NB4 (cell line): ENCODE measurements around the gene SPEM3.

ENCODE experiments used
- MYC ChIP-seq: IDR thresholded peaks from 2 replicates; pipeline ENCODE4 v1.6.1; 2011; ENCODE audit warnings: low read depth, low read length
- POLR2A ChIP-seq: IDR thresholded peaks from 2 replicates; pipeline ENCODE4 v1.6.1; 2011; ENCODE audit warnings: mild to moderate bottlenecking; ENCODE audit not compliant: insufficient read length; ENCODE audit errors: extremely low read depth
- TF ChIP-seq, protein P1 (sequence below): IDR thresholded peaks from one replicate; pipeline ENCODE4 v1.5.1; 2012; ENCODE audit warnings: low read depth, low read length

DNA sequence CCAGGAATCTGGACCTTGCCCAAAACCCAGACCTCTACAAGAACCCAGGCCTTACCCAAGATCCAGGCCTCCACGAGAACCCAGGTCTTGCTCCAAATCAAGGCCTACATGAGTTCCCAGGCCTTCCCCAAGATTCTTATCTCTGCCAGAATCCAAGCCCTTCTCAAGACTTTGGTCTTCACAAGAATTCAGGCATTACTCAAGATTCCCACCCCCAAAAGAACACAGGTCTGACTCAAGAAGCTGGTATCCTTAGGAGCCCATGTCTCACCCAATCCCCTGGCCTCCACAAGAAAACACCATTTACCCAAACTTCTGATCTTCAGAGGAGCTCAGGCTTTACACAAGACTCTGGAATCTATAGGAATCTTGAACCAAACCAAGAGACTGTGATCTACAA is 2.6 kb downstream of the SPEM3 start:
- TF ChIP-seq, protein P1, sequence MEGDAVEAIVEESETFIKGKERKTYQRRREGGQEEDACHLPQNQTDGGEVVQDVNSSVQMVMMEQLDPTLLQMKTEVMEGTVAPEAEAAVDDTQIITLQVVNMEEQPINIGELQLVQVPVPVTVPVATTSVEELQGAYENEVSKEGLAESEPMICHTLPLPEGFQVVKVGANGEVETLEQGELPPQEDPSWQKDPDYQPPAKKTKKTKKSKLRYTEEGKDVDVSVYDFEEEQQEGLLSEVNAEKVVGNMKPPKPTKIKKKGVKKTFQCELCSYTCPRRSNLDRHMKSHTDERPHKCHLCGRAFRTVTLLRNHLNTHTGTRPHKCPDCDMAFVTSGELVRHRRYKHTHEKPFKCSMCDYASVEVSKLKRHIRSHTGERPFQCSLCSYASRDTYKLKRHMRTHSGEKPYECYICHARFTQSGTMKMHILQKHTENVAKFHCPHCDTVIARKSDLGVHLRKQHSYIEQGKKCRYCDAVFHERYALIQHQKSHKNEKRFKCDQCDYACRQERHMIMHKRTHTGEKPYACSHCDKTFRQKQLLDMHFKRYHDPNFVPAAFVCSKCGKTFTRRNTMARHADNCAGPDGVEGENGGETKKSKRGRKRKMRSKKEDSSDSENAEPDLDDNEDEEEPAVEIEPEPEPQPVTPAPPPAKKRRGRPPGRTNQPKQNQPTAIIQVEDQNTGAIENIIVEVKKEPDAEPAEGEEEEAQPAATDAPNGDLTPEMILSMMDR, result no peak
- TF ChIP-seq POLR2A, result no peak
- TF ChIP-seq MYC, result no peak
